Measurements from ENCODE around the gene CPA1. TPM values are rescaled to one million over a fixed set of nuclear protein-coding genes. Genes with fewer than 3 reads are reported as not detected.

The CPA1 gene
- total and polyA plus RNA-seq, 9 of the 15 experiments (the other 6 are each of a cell fraction or from before 2014, with no cell fraction given) = 6.5 TPM; not detected in 8

DNA sequence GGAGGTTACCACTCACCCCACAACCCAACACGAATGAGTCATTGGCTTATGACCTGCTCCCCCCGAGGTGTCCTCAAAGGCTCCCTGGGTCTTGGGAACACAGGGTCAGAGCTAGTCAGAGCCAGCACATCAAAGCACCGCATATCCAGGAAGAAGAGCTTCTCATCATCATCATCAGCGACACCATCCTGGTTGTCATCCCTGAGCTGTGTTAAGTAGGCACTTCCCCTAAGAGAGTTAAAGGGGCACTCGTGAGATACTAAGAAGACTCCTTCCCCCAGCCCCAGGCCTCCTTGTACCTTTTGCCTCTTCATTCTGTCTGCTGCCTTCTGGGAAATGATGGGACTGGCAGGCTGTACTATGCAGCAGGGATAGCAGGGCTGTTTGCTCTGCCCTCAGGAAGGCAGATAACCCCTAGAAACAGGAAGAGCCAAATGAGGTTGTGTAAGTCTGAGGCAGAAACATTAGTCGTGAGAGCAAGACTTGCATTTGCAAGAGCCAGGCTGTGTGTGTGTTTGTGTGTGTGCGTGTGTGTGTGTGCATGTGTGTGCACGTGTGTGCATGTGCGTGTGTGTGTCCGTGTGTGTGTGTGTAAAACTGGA lies 11.1 kb upstream of the CPA1 start (continued):
- TF ChIP-seq SPI1 (IDR thresholded peaks at IDR 0.05; ENCODE audit: borderline replicate concordance, low read depth, low read length) (peak; percentile 81; the same call in 1 of the 2 replicates), SNRNP70 (optimal IDR thresholded peaks at IDR 0.05; ENCODE audit: low read depth, low read length) (no peak), ZNF354B (CRISPR knock-in tag; IDR thresholded peaks at IDR 0.05) (no peak), HNRNPL (IDR thresholded peaks at IDR 0.05; ENCODE audit: low read depth, low read length) (no peak), MCM3 (IDR thresholded peaks at IDR 0.05) (0 out of 2 replicates have a peak, but pooled peaks have one; percentile 30), ELF4 (CRISPR knock-in tag; IDR thresholded peaks at IDR 0.05) (0 out of 2 replicates have a peak, but pooled peaks have one; percentile 23), EHMT2 (IDR thresholded peaks at IDR 0.05) (0 out of 2 replicates have a peak, but pooled peaks have one; percentile 34), E2F8 (IDR thresholded peaks at IDR 0.05; ENCODE audit: low read depth, partially characterized antibody) (no peak), NFE2 (IDR thresholded peaks at IDR 0.05; ENCODE audit: low read depth) (no peak), SMAD3 (CRISPR knock-in tag; conservative IDR thresholded peaks at IDR 0.05) (0 out of 2 replicates have a peak, but pooled peaks have one; percentile 2)
- TF ChIP-seq, protein P1, sequence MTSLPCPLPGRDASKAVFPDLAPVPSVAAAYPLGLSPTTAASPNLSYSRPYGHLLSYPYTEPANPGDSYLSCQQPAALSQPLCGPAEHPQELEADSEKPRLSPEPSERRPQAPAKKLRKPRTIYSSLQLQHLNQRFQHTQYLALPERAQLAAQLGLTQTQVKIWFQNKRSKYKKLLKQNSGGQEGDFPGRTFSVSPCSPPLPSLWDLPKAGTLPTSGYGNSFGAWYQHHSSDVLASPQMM (CRISPR knock-in tag; IDR thresholded peaks at IDR 0.05) = no peak
- TF ChIP-seq, protein P2, sequence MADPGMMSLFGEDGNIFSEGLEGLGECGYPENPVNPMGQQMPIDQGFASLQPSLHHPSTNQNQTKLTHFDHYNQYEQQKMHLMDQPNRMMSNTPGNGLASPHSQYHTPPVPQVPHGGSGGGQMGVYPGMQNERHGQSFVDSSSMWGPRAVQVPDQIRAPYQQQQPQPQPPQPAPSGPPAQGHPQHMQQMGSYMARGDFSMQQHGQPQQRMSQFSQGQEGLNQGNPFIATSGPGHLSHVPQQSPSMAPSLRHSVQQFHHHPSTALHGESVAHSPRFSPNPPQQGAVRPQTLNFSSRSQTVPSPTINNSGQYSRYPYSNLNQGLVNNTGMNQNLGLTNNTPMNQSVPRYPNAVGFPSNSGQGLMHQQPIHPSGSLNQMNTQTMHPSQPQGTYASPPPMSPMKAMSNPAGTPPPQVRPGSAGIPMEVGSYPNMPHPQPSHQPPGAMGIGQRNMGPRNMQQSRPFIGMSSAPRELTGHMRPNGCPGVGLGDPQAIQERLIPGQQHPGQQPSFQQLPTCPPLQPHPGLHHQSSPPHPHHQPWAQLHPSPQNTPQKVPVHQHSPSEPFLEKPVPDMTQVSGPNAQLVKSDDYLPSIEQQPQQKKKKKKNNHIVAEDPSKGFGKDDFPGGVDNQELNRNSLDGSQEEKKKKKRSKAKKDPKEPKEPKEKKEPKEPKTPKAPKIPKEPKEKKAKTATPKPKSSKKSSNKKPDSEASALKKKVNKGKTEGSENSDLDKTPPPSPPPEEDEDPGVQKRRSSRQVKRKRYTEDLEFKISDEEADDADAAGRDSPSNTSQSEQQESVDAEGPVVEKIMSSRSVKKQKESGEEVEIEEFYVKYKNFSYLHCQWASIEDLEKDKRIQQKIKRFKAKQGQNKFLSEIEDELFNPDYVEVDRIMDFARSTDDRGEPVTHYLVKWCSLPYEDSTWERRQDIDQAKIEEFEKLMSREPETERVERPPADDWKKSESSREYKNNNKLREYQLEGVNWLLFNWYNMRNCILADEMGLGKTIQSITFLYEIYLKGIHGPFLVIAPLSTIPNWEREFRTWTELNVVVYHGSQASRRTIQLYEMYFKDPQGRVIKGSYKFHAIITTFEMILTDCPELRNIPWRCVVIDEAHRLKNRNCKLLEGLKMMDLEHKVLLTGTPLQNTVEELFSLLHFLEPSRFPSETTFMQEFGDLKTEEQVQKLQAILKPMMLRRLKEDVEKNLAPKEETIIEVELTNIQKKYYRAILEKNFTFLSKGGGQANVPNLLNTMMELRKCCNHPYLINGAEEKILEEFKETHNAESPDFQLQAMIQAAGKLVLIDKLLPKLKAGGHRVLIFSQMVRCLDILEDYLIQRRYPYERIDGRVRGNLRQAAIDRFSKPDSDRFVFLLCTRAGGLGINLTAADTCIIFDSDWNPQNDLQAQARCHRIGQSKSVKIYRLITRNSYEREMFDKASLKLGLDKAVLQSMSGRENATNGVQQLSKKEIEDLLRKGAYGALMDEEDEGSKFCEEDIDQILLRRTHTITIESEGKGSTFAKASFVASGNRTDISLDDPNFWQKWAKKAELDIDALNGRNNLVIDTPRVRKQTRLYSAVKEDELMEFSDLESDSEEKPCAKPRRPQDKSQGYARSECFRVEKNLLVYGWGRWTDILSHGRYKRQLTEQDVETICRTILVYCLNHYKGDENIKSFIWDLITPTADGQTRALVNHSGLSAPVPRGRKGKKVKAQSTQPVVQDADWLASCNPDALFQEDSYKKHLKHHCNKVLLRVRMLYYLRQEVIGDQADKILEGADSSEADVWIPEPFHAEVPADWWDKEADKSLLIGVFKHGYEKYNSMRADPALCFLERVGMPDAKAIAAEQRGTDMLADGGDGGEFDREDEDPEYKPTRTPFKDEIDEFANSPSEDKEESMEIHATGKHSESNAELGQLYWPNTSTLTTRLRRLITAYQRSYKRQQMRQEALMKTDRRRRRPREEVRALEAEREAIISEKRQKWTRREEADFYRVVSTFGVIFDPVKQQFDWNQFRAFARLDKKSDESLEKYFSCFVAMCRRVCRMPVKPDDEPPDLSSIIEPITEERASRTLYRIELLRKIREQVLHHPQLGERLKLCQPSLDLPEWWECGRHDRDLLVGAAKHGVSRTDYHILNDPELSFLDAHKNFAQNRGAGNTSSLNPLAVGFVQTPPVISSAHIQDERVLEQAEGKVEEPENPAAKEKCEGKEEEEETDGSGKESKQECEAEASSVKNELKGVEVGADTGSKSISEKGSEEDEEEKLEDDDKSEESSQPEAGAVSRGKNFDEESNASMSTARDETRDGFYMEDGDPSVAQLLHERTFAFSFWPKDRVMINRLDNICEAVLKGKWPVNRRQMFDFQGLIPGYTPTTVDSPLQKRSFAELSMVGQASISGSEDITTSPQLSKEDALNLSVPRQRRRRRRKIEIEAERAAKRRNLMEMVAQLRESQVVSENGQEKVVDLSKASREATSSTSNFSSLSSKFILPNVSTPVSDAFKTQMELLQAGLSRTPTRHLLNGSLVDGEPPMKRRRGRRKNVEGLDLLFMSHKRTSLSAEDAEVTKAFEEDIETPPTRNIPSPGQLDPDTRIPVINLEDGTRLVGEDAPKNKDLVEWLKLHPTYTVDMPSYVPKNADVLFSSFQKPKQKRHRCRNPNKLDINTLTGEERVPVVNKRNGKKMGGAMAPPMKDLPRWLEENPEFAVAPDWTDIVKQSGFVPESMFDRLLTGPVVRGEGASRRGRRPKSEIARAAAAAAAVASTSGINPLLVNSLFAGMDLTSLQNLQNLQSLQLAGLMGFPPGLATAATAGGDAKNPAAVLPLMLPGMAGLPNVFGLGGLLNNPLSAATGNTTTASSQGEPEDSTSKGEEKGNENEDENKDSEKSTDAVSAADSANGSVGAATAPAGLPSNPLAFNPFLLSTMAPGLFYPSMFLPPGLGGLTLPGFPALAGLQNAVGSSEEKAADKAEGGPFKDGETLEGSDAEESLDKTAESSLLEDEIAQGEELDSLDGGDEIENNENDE (IDR thresholded peaks at IDR 0.05; ENCODE audit: low read depth, low read length) = no peak
- TF ChIP-seq, protein P3, sequence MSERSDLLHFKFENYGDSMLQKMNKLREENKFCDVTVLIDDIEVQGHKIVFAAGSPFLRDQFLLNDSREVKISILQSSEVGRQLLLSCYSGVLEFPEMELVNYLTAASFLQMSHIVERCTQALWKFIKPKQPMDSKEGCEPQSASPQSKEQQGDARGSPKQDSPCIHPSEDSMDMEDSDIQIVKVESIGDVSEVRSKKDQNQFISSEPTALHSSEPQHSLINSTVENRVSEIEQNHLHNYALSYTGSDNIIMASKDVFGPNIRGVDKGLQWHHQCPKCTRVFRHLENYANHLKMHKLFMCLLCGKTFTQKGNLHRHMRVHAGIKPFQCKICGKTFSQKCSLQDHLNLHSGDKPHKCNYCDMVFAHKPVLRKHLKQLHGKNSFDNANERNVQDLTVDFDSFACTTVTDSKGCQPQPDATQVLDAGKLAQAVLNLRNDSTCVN (CRISPR knock-in tag; IDR thresholded peaks at IDR 0.05) = 0 out of 2 replicates have a peak, but pooled peaks have one; percentile 71

Measured in K562 (cell line).